ENCODE measurements around the gene UBE2Q1.

UBE2Q1 gene

GRCh38 chr1:154577346-154578057 is 19.0 kb upstream of the UBE2Q1 start:
- DNase-seq (ENCODE audit: low read depth), result no peak

GRCh38 chr1:154575951-154576566 is 17.6 kb upstream of the UBE2Q1 start:
- DNase-seq (ENCODE audit: low read depth), result no peak

- no peak for DNase-seq (ENCODE audit: low read depth)
Observed at GRCh38 chr1:154575147-154575927, 16.9 kb upstream of the UBE2Q1 start.

DNA sequence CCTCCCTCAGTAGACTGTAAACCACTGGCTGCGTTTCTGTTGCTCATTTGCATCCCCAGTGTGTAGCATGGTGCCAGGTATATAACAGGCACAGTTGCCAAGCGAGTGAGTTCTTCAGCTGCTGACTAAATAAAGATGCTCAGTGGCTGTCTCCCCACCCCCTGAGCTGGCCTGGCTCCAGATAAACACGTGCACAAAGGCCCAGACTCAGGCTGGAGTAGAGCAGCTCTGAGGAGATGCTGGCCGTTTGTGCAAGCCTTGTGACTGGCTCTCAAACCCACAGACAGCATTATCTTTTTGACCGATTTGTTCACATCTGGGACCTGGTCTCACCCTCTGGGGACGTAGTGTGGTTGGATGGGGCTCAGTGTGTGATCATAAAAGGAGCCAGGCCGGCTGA is 16.3 kb upstream of the UBE2Q1 start:
- DNase-seq (ENCODE audit: low read depth), result no peak

DNA sequence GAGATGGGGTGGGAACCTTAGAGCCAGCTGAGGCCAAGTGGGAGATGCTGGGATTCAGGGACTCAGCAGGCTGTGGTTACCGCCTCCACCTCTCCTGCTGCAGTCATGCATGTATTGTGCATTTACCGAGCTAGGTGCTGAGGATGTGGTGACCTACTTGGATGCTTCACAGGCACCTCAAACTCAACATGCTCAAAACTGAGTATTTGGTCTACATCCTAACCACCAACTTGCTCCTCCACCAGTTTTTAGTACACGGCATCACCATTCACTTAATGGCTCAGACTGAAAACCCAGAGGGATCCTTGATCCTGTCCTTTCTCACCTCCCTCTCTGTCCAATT is 14.7 kb upstream of the UBE2Q1 start:
- no peak for DNase-seq (ENCODE audit: low read depth)

GRCh38 chr1:154572468-154573167 is 14.2 kb upstream of the UBE2Q1 start:
- DNase-seq (ENCODE audit: low read depth), result no peak

GRCh38 chr1:154571964-154572288 is 13.5 kb upstream of the UBE2Q1 start:
- no peak for DNase-seq (ENCODE audit: low read depth)

DNA sequence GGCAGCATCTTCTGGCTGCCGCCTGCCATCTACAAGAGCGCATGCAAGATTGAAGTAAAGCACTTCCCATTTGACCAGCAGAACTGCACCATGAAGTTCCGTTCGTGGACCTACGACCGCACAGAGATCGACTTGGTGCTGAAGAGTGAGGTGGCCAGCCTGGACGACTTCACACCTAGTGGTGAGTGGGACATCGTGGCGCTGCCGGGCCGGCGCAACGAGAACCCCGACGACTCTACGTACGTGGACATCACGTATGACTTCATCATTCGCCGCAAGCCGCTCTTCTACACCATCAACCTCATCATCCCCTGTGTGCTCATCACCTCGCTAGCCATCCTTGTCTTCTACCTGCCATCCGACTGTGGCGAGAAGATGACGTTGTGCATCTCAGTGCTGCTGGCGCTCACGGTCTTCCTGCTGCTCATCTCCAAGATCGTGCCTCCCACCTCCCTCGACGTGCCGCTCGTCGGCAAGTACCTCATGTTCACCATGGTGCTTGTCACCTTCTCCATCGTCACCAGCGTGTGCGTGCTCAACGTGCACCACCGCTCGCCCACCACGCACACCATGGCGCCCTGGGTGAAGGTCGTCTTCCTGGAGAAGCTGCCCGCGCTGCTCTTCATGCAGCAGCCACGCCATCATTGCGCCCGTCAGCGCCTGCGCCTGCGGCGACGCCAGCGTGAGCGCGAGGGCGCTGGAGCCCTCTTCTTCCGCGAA is 12.9 kb upstream of the UBE2Q1 start:
- DNase-seq (ENCODE audit: low read depth), result no peak

DNA sequence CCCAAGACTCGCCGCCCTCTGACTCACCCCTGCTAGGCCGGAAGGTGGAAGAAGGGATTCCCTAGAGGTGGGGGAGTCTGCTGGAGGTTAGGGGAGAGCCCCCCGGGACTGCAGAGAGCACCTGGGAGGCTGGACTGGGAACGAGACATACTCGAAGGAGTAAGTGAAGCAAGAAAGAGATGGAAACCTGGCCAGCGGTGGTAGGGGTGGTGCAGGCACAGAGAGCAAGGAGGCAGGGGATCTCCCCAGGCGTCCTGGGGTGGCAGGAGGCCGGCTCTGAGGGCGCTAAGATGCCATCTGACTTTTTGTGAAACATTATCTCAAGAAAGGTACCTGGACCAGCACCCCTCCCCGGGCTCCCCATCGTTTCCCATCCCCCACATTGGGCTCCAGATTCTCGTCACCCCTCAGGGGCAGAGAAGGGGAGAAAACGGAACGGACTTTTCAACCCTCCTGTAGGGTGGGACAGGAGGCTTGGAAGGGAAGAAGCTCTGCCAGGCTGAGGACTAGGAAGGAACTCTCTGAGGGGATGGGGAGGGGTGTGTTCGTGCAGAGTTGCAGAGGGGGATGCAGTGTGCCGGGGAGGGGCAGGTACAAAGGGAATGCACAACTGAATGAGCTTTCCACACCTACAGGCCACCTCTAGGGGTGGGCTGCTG is 9.8 kb upstream of the UBE2Q1 start:
- no peak for DNase-seq (ENCODE audit: low read depth)

DNA sequence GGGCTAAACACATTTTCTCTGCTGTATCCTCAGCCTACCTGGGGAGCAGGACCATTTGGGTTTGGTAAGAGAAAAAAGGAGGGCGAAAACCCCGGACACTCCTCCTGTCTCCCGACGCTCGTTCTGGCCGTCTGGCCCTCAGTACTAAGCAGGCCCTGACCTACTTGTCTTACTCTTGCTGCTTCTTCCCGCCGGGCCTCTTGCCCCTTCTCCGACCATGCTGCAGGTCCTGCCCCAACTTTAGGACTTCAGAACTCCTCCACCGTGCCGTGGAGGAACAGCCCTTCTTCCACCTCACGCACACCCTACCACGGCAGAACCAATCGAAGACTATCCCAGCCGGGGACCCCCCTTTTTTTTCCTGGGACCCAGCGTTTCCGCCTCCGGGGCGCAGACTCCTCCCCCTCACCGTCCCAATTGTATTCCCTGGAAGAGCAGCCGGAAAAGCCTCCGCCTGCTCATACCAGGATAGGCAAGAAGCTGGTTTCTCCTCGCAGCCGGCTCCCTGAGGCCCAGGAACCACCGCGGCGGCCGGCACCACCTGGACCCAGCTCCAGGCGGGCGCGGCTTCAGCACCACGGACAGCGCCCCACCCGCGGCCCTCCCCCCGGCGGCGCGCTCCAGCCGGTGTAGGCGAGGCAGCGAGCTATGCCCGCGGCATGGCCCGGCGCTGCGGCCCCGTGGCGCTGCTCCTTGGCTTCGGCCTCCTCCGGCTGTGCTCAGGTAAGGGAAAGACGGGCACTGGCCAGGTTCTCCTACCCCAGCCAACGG is 9.1 kb upstream of the UBE2Q1 start, which contains the start of gene CHRNB2:
TSS of gene CHRNB2 (plus strand) at position 393 of the 771 bp plus-strand sequence. CDS start at position 660, 267 bp downstream.
- DNase-seq (ENCODE audit: low read depth), result no peak

DNA sequence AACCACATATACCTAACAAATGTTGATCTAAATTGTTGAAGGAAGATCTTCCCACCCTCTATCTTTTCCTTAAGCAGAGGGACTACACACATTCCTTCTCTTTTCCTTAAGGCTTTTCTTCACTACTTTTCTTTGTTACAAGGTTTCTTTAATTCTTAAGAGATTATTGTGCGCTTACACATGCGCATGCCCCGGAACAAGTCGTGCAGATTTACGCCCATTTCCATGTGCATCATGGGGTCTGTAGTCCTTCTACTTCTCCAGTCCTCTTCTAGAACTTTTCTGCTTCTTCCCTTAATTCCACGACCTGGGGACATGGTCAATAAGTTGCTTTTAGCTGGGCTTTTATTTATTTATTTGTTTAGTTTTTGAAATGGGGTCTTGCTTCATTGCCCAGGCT is 7.4 kb upstream of the UBE2Q1 start:
- no peak for DNase-seq (ENCODE audit: low read depth)

DNA sequence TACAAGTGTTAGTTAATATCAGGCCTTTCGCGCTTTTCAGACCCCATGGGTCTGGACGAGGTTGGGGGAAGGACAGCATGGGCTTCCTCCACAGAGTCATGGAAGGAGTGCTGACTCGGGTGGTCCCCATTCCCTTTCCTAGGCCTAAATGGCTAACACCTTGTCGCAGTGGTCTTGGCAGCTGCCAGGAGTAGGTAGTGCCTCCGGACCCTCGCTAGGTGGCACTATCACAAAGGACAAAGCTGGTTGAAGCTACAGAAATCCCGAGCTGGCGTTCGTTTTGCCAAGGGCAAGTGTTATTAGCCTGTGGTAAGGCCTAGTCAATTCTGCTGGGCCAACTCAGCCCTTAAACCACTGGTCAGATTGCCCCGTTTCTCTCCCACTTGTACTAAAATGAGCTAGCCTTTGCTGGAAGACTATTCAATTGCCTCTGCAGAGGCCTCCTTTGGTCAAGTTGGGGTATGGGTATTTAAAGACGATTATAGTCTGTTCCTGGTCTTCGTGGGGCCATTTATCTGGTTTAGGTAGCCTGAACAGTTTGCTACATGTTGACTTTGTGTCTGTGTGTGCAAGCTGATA is 1.1 kb upstream of the UBE2Q1 start:
- peak; percentile 89 for DNase-seq (ENCODE audit: low read depth)

DNA sequence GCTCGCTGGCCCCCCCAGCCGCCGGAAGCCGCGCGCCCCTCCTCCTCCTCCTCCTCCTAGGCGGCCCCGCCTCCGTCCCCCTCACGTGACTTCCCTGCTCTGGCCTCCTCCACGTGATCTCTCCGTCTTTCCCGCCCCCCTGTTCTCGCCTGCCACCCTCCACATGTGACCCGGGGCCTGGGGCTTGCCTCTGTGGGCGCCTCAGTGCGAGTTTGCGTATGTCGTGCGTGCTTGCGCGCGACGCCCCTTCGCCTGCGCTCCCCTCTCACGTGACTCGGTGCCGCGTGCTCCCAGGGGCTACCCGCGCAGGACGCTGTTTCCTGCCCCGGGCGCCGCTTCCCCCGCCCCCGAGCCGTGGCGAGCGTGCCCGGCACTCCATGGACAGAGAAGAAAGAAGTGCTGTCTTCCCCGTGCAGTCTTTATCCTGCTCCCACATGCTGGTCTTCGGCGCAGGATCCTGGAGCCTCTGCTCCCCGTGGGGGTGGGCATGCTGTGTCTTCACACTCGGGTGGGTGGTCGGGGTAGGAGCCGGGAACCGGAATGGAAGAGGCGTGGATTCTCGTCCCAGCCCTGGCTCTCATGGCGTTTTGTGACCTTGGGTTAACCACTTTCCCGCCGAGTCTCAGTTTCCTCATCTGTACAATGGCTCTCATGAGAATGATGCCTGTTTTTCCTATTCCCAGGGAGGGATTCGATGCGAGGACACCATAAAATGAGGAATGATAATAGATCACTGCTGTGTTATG is 431 bp upstream of the UBE2Q1 start:
- peak; percentile 97 for DNase-seq (ENCODE audit: low read depth)

DNA sequence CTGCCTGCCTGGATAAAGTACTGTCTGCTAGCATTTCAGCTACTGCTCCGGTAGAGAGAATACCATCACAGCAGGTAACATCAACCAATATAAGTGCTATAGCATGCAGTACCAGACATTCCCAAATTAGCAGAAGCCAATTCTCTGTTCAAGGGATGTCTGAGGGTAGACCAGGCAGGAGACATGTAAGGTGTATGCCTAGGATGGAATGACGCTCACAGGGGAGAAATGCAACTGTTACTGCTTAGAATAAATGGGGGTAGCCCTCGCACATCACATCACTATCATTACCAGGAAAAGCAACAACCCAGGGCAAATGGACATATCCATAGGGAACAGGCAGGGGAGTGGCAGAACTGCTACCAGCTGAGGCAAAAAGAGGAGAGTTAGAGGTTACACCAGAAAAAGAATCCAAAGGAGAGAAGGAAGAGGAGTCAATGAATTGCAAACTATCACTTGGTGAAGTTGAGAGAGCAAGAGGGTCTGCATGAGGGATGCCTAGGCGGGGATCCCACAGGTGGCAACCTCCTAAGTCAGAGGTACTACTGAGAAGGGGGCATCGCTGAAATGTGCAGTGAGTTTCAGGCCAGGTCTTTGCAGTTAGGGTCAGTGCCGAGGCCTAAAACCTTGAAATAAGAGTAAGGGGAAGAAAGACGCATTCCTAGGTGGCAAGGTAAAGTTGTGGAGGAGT is 1.1 kb downstream of the UBE2Q1 start:
- DNase-seq (ENCODE audit: low read depth), result no peak

DNA sequence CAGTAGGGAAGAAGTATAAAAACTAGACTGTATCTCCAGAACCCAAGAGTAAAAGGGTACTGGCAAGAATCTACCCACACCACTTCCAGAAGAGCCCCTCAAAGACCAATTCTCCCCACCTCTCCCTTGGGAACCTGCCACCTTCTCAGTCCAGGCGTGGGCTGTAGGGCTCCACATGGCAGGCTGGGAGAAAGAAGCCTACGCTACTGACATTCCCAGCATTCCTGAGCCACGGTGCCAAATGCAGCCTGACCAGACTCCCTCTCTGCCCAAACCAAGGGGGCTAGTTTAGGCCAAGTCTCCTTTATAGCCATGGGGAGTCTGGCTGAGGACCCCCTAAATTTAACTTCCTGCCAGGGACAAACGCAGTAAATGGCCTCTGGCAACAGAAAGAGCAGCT is 2.0 kb downstream of the UBE2Q1 start:
- no peak for DNase-seq (ENCODE audit: low read depth)

GRCh38 chr1:154553056-154554030 is 5.1 kb downstream of the UBE2Q1 start:
- DNase-seq (ENCODE audit: low read depth), result no peak

DNA sequence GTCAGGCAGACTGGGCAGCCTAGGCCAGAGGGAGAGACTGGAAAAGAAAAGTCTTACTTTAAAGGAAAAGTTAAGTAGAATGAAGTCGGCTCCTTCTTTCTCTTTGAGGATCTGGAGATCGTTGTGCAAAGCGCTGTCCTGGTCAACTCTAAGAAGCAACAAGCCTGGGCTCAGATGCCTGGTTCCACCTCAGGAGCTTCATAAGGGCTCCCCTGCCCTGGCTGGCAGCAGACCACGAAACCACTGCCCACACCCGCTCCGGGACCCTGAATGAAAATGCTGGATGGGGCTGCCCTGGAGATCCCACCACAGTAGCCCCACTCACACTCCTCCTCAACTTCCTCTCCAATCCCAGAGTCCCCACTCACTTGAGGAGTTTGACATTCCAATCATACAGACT is 6.4 kb downstream of the UBE2Q1 start:
- no peak for DNase-seq (ENCODE audit: low read depth)

- no peak for DNase-seq (ENCODE audit: low read depth)
Observed at GRCh38 chr1:154551474-154551873, 7.0 kb downstream of the UBE2Q1 start.
